Kidney glomerular epithelial cell (primary cell): Measurements from ENCODE around the gene PFN3.
"Not testable (repeated sequence)": the region's sequence is repeated elsewhere in the genome, so short reads cannot be mapped to it uniquely, and the experiment has no call there.

Experiments
- DNase-seq: peaks from one replicate; lab custom pipeline; 2025; lab: John Stamatoyannopoulos, UW

The PFN3 gene

GRCh38 chr5:177372034-177372896 lies 28.2 kb downstream of the PFN3 start:
- DNase-seq = no peak

DNA sequence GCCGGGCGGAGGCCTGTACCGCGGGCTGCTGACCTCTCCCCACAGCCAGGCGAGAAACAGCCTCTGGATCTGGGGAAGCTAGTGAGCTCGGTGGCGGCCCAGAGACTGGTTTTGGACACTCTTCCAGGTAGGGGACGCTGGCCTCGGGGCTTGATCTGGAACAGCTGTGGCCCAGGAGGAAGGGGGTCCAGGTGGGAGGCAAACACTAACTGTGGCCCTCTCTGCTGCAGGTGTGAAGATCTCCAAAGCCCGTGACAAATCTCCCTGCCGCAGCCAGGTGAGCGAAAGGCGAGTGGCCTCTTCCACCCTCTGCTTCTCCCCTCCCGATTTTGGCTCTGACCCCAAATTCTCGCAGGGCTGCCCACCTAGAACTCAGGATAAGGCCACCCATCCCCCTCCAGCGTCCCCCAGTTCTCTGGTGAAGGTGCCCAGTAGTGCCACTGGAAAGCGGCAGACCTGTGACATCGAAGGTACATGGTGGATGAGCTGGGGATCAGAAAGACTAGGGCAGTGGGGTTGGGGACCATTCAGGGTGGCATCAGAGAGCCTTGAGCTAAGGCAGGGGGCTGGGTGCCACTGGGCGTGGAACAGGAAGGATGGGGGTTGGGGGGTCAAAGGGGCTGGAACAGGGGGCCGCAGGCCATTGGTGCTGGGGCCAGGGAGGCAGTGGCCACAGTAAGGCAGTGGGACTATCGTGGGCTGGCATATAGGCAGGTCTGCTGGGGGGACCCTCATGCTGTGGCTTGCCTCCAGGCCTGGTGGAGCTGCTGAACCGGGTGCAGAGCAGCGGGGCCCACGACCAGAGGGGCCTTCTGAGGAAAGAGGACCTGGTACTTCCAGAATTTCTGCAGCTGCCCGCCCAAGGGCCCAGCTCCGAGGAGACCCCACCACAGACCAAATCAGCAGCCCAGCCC lies 29.1 kb downstream of the PFN3 start:
- no peak for DNase-seq

DNA sequence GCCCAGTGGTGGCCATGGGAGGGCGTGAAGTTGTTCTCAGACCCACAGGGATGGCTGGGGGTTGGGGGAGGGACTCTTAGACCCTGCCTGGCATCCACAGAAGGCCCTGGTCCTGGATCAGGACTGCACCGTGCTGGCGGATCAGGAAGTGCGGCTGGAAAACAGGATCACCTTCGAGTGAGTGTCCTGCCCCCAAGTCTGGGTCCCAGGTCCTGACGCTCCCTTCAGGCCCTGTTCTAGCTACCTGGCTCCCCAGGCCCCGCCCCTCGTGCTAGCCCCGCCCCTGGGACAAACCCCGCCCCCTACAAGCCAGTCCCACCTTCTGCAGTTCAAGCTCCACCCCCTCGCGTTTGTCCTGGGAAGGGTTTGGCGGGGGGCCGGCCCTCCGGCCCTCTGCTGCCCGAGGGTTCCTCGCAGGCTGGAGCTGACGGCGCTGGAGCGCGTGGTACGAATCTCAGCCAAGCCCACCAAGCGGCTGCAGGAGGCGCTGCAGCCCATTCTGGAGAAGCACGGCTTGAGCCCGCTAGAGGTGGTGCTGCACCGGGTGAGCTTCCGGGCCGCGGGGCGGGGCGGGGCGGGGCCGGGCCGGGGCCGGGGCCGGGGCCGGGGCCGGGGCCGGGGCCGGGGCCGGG lies 29.9 kb downstream of the PFN3 start:
- peak; percentile 83 for DNase-seq

DNA sequence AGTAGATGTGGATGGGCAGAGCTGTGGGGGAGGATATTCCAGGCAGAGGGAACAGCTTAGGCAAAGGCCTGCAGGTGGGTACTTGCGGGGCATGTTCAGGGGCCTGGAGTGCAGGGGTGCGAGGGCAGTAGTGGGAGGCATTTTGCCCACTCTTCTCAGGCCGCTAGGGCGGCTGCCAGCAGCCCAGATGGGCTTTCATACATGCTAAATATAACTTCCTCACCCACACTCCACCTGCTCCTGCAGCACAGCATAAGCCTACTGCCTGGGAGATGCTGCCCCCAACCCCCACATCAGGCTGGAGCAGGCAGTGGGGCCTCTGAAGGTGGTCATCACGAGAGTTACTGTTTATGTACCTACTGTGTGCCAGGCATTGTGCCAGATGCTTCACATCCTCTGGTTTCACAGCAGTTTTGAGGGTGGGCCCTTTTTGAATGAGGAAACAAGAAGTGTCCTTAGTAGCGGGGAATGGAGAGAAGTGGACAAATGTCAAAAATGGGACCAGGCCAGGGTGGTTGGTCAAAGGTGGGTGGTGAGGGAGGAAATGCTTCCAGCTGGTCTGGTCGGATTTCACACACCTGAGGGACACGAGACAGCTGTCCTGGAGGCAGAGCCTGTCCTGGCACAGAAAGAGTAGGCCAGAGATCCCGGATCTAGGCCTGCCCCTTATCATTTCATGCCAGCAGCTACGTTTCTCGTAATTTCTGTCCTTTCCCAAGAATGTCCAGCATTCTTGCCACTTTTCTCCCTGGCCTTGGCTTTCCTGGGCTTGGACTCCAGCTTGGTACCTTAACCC lies 30.6 kb downstream of the PFN3 start:
- no peak for DNase-seq

DNA sequence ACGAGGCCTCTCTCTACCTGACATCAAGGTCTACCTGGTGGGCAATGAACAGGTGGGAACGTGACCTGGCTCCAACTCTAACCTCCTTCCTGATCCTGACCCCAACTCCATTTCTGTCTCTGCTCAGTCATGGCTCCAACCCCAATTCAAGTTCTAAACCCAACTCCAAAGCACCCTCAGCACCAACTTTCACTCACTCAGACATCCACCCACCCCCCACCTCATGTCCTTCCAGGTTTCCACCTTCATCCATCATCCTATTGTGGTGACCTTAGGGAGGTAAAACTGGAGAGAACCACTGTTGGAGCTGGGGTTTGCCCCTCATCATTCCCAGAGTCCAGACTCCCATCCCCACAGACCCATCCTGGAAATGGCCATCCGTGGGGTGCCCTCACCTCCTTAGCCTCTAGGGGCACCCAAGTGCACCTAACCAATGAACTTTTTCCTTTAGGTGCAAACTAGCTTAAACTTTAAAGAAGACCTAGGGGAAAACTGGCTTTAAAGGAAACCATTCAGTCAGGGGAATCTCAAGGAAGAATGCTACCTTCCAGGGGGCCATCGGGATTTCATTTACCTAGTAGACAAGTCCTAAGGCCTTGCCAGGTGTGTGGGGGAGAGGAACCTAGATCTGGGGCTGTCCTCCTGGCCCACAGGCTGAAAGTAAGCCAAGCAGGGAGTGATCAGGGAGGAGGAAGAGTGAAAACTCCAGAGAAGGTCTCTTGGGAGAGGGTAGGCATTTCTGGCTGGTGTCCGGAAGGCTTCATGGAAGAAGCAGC lies 31.4 kb downstream of the PFN3 start:
- no peak for DNase-seq

GRCh38 chr5:177367981-177368868 lies 32.2 kb downstream of the PFN3 start:
- no peak for DNase-seq

- DNase-seq = no peak
Measured at GRCh38 chr5:177367323-177367848, 33.1 kb downstream of the PFN3 start.

DNA sequence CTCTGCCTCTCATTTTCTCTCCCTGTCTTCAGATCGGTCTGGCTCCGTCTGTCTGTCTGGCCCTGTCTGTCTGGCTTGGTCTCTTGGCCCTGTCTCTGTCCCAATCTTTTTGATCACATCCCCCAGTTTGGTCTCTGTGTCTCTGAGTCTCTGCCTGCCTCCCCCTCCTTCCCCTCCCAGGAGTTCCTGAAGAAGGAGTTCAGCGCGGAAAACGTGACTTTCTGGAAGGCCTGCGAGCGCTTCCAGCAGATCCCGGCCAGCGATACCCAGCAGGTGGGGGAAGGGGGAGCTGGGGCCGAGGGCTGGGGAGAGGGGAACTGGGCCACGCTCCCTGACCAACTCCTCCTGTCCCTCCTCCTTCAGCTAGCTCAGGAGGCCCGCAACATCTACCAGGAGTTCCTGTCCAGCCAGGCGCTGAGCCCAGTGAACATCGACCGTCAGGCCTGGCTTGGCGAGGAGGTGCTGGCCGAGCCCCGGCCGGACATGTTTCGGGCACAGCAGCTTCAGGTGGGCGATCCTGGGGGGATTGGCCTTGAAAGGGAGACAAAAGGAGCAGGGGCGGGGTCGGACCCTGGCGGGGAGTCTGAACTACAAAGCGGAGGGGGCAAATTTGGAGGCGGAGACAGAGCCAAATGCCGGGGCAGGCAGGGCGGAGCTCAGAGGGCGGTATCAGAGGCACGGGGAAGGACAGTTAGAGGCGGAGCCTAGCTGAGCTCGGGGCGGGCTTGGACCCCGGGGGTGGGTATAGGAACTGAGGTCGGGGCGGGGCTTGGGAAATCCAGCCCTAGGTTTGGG lies 33.7 kb downstream of the PFN3 start:
- peak; percentile 86 for DNase-seq

GRCh38 chr5:177365845-177366527 lies 34.5 kb downstream of the PFN3 start:
- no peak for DNase-seq

GRCh38 chr5:177364159-177364962 lies 36.1 kb downstream of the PFN3 start:
- DNase-seq = no peak

- DNase-seq = no peak
Measured at GRCh38 chr5:177363565-177363964, 36.9 kb downstream of the PFN3 start.

DNA sequence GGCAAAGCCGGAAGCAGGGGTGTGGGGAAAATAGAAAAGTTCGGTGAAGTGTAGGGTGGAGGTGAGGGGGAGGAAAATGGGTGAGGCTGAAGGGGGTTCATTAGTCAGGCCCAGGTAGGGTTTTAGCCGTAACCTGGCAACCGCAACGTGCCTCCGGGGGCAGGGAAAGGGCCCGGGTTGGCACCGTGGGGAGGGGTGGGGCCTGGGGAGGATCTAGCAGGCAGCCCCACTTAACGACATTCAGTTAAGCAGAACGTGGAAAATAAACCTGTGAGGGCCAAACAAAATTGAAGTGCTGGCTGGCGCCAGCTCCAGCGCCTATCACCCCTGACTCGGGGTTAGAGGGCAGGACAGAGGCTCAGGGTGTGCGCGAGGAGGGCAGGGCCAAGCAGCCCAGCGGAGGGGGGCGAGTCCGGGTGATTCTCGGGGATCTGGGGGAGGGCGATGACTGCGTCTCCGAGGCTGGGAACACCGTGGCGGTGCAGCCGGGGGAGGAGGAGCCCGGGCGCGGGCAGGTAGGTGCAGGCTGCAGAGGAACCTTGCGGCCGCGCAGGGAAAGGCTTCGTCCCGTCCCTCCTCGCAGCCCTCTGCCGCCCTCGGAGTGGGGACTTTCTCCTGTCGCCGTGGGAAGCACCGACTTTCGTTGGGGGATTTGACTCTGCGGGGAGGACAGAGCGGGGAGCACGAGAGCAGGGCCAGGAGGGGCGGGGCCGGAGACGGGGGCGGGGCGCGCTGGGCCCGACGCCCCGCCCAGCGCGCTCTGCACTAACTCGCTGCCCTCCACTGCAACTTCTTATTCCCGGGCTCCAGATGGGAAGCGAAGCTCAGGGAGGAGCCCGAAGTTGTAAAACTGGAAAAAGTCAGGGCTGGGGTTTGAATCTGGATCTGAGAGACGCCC lies 37.6 kb downstream of the PFN3 start:
- DNase-seq = peak; percentile 20

GRCh38 chr5:177362292-177362609 lies 38.2 kb downstream of the PFN3 start:
- DNase-seq = no peak

GRCh38 chr5:177361418-177362291 lies 38.8 kb downstream of the PFN3 start:
- no peak for DNase-seq

DNA sequence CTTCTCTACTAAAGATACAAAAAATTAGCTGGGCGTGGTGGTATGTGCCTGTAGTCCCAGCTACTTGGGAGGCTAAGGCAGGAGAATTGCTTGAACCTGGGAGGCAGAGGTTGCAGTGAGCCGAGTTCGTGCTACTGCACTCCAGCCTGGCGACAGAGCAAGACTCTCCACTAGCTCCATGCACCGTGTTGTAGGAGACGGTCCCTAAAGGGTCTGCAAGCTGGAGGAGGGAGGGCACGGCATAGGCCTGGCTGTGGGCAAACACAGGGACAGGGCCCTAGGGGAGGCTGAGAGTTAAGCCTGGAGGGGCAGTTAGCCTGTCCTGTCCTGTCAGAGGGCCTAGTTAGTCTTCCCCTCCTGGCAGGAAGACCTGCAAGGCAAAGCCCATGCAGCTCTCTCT lies 39.7 kb downstream of the PFN3 start:
- DNase-seq = not testable (repeated sequence)
